Glutamatergic neuron (in vitro differentiated cells): ENCODE results near the gene NEB. TPM values are rescaled to one million over a fixed set of nuclear protein-coding genes. Genes with fewer than 3 reads are reported as not detected.

Experiments
- DNase-seq: peaks from one replicate; pipeline ENCODE4 v3.0.0; 2022
- H3K27ac Mint-ChIP-seq: one replicate; pipeline ENCODE4 v1.8.0; 2020; ENCODE audit warnings: mild to moderate bottlenecking, mixed read lengths, inconsistent platforms; ENCODE audit not compliant: unreplicated experiment
- H3K27me3 Mint-ChIP-seq: one replicate; pipeline ENCODE4 v1.8.0; 2020; ENCODE audit warnings: mild to moderate bottlenecking, moderate library complexity, mixed read lengths, inconsistent platforms; ENCODE audit not compliant: unreplicated experiment
- H3K36me3 Mint-ChIP-seq: one replicate; pipeline ENCODE4 v1.8.0; 2020; ENCODE audit warnings: mild to moderate bottlenecking, mixed read lengths, inconsistent platforms; ENCODE audit not compliant: unreplicated experiment
- H3K4me1 Mint-ChIP-seq: one replicate; pipeline ENCODE4 v1.8.0; 2020; ENCODE audit warnings: mild to moderate bottlenecking, low read depth, mixed read lengths, inconsistent platforms; ENCODE audit not compliant: unreplicated experiment
- H3K4me3 Mint-ChIP-seq: one replicate; pipeline ENCODE4 v1.8.0; 2020; ENCODE audit warnings: mild to moderate bottlenecking, mixed read lengths, inconsistent platforms; ENCODE audit not compliant: unreplicated experiment
- H3K9me3 Mint-ChIP-seq: one replicate; pipeline ENCODE4 v1.8.0; 2020; ENCODE audit warnings: mild to moderate bottlenecking, moderate library complexity, mixed read lengths, inconsistent platforms; ENCODE audit not compliant: unreplicated experiment
- total RNA-seq: library from RNA; stranded (reverse); fragmentation: NEBNext Ultra II Directional; extraction: Animal tissue kit (Norgen Biotek cat#: 25700); gene quantifications from one replicate; pipeline ENCODE4 v1.2.1, GENCODE V29; 2021; ENCODE audit not compliant: unreplicated experiment
- TF ChIP-seq, protein P1 (sequence below): fragments of 200-600 bp; sonication (generic); IDR thresholded peaks from one replicate; pipeline ENCODE4 v1.5.0; 2021; ENCODE audit not compliant: partially characterized antibody, unreplicated experiment

The NEB gene
- total RNA-seq, 1 donor from 2014 or later: 0.59 TPM

- H3K4me3 Mint-ChIP-seq: no peak overlapping the region
- H3K27ac Mint-ChIP-seq: no peak overlapping the region
- DNase-seq: no peak
- H3K4me1 Mint-ChIP-seq: no peaks in the 10 kb centered on the region
- TF ChIP-seq, protein P1, sequence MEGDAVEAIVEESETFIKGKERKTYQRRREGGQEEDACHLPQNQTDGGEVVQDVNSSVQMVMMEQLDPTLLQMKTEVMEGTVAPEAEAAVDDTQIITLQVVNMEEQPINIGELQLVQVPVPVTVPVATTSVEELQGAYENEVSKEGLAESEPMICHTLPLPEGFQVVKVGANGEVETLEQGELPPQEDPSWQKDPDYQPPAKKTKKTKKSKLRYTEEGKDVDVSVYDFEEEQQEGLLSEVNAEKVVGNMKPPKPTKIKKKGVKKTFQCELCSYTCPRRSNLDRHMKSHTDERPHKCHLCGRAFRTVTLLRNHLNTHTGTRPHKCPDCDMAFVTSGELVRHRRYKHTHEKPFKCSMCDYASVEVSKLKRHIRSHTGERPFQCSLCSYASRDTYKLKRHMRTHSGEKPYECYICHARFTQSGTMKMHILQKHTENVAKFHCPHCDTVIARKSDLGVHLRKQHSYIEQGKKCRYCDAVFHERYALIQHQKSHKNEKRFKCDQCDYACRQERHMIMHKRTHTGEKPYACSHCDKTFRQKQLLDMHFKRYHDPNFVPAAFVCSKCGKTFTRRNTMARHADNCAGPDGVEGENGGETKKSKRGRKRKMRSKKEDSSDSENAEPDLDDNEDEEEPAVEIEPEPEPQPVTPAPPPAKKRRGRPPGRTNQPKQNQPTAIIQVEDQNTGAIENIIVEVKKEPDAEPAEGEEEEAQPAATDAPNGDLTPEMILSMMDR: no peak
- no peaks in the 10 kb centered on the region for H3K9me3 Mint-ChIP-seq
- H3K27me3 Mint-ChIP-seq: no peaks in the 10 kb centered on the region
- H3K36me3 Mint-ChIP-seq: no peaks in the 10 kb centered on the region
These were observed 76.6 kb downstream of the NEB start for GRCh38 chr2:151657667-151658076.

DNA sequence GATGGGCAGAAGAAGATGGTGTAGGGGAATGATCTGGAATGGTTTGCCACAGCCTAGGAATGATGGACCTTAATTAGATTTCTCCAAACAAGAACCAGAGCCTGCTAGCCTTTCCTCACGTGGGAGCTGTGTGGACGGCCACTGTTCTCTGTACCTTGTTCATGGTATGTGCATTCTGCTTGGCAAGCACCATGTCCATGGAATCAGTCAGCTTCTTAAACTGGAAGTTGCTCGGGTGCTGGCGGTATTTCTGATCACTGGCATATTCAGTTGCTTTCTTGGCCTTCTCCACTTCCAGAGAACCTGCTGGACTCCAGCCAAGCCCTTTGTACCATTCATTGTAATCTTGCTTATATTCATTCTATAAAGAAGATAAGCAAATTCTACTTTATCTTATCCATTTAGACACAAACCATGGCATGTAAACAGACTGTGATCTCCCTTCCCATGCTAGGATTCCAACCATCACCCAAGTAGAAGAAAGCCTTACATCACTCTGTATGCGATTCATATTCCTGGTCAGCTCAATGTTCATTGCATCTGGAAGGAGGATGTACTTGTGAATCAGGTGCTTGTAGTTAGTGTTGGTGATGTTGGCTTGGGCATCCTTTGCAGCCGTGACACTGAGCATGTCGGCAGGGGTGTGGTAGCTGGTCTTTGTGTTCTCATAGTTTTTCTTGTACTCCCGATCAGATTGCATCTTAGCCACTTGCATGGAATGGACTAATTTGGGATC, 78.4 kb downstream of the NEB start:
- no peaks in the 10 kb centered on the region for H3K4me1 Mint-ChIP-seq
- no peaks in the 10 kb centered on the region for H3K9me3 Mint-ChIP-seq
- H3K27me3 Mint-ChIP-seq: no peaks in the 10 kb centered on the region
- TF ChIP-seq, protein P1: no peak
- H3K36me3 Mint-ChIP-seq: no peaks in the 10 kb centered on the region
- DNase-seq: no peak
- no peak overlapping the region for H3K4me3 Mint-ChIP-seq
- H3K27ac Mint-ChIP-seq: no peak overlapping the region

GRCh38 chr2:151654891-151655290, 79.4 kb downstream of the NEB start:
- H3K9me3 Mint-ChIP-seq: no peaks in the 10 kb centered on the region
- no peaks in the 10 kb centered on the region for H3K4me1 Mint-ChIP-seq
- H3K27ac Mint-ChIP-seq: no peak overlapping the region
- TF ChIP-seq, protein P1: no peak
- no peaks in the 10 kb centered on the region for H3K36me3 Mint-ChIP-seq
- no peak for DNase-seq
- H3K4me3 Mint-ChIP-seq: no peak overlapping the region
- H3K27me3 Mint-ChIP-seq: no peaks in the 10 kb centered on the region

DNA sequence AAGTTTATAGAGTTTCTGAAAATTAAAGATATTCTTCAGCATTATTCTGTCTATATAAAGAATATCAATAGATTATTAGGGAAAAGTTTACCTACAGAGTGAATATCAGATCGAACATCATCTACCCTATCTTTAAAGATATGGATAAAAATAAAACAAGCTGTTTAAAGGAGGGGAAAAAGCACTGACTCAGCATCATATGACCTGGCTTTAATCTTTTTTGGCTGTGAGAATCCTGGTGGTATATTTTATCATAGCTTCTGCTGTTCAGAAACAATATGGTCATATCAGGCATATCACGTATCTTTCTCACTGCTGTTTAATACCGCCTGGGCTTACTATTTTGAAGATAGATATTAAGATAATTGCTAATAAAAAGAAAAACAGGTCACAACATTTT, 80.2 kb downstream of the NEB start:
- Mint-ChIP-seq H3K9me3 (no peaks in the 10 kb centered on the region), H3K36me3 (no peaks in the 10 kb centered on the region), H3K27me3 (no peaks in the 10 kb centered on the region), H3K4me1 (no peaks in the 10 kb centered on the region), H3K4me3 (no peak overlapping the region), H3K27ac (no peak overlapping the region)
- no peak for DNase-seq
- TF ChIP-seq, protein P1: no peak

- no peak for DNase-seq
- no peaks in the 10 kb centered on the region for H3K4me1 Mint-ChIP-seq
- no peaks in the 10 kb centered on the region for H3K9me3 Mint-ChIP-seq
- TF ChIP-seq, protein P1: no peak
- H3K27me3 Mint-ChIP-seq: no peaks in the 10 kb centered on the region
- H3K4me3 Mint-ChIP-seq: no peak overlapping the region
- no peak overlapping the region for H3K27ac Mint-ChIP-seq
- no peaks in the 10 kb centered on the region for H3K36me3 Mint-ChIP-seq
These were observed 83.0 kb downstream of the NEB start for GRCh38 chr2:151651274-151651673.
